C4-2B (cell line): Measurements from ENCODE around the gene NECTIN4.
"Not testable (repeated sequence)": the region's sequence is repeated elsewhere in the genome, so short reads cannot be mapped to it uniquely, and the experiment has no call there.

Experiments
- H3K27ac ChIP-seq: fragments of 450-650 bp; 2 replicates; pipeline ENCODE4 v1.5.1; 2017
- CTCF ChIP-seq: fragments of 450-650 bp; conservative IDR thresholded peaks from 2 replicates; pipeline ENCODE4 v1.5.1; 2017; ENCODE audit warnings: mild to moderate bottlenecking
- ZFX ChIP-seq: fragments of 450-650 bp; IDR thresholded peaks from 2 replicates; pipeline ENCODE4 v1.6.1; 2017

Gene NECTIN4

DNA sequence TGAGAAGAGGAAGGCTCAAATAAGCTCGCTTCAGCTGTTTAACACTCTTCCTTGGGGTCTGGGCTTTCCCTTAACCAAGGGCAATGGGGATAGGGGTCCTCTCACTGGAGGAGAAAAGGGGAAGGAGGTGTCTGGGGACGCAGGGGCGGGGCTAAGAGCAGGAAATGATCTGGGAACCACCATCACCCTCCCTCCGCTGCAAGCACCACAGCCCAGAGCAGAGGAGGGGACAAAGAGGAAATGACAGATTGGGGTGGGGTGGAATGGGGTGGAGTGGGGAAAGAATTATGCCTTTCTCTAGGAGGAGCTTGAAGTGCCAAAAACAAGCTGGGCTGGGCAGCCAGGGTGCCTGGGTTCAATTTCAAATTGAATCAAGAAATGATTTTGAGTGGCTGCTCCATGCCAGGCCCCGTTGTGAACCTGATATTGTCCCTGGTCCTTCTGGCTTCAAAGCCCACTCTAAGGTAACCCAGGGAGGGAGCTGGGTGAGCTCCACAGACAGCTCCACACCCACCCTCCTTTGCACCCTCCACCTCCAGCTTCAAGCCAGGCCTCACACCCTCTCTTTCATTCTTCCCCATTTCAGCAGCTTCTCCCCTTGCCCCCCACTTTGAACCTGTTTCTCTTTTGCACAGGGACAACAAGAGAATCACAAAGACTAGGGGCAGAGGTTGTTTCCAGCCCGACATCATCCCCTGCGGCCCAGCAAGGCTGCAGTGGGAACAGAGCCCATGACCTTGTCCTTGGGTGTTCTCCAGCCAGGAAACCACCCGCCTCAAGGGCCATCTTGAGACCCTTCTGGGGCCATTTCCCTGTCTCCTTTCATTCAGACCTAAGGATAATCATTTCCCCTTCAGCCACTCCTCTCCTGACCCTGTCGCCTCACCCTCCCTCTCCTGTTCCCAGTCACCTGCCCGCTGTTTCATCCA is 20.8 kb downstream of the NECTIN4 start:
- H3K27ac ChIP-seq: no peak overlapping the region
- TF ChIP-seq CTCF: no peak
- no peak for TF ChIP-seq ZFX

GRCh38 chr1:161066694-161067093 is 22.7 kb downstream of the NECTIN4 start:
- no peak overlapping the region for H3K27ac ChIP-seq
- TF ChIP-seq ZFX (no peak), CTCF (no peak)

- not testable (repeated sequence) for H3K27ac ChIP-seq
Observed at GRCh38 chr1:161065681-161066080, 23.7 kb downstream of the NECTIN4 start.

- not testable (repeated sequence) for H3K27ac ChIP-seq
Observed at GRCh38 chr1:161063936-161064335, 25.4 kb downstream of the NECTIN4 start.

DNA sequence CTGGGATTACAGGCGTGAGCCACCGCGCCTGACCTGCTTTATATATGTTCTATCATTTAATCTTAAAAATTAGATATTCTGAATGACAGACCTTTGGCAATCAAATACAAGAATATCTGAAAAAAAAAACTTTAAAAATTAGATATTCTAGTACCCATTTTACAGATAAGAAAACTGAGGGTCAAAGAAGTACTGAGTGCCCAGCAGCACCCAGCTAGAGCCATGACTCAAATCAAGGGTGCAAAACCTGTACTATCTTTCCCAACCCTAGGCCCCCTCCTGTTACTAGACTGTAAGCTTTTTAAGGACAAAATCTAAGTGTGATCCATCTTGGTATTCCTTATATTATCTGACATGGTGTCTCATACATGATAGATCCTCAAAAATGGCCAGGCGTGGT is 27.9 kb downstream of the NECTIN4 start:
- no peak overlapping the region for H3K27ac ChIP-seq
- TF ChIP-seq ZFX: no peak
- TF ChIP-seq CTCF: no peak

DNA sequence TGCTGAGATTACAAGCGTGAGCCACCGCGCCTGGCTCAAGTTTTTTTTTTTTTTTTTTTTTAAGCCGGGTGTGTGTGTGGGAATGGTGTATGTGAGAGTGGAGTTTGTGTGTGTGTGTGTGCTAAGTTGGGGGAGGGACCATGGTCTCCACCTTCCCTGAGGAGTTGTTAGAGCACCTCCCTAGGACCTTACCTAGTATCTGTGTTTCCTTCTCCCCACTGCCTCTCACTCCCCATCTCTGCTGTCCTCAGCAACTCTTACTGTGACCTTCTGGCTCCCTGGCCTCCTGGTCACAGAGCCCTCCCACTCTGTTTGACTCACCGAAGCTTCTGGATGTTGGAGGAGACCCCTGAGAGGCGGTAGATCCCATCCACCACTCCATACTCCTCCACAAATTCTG is 30.1 kb downstream of the NECTIN4 start:
- no peak overlapping the region for H3K27ac ChIP-seq
- TF ChIP-seq ZFX (no peak), CTCF (no peak)

- TF ChIP-seq CTCF (no peak), ZFX (no peak)
- H3K27ac ChIP-seq: no peak overlapping the region
Observed at GRCh38 chr1:161054805-161055204, 34.6 kb downstream of the NECTIN4 start.

GRCh38 chr1:161054232-161054631 is 35.1 kb downstream of the NECTIN4 start:
- no peak overlapping the region for H3K27ac ChIP-seq
- TF ChIP-seq ZFX: no peak
- no peak for TF ChIP-seq CTCF
